ENCODE measurements around the gene ARHGAP45.

The ARHGAP45 gene

DNA sequence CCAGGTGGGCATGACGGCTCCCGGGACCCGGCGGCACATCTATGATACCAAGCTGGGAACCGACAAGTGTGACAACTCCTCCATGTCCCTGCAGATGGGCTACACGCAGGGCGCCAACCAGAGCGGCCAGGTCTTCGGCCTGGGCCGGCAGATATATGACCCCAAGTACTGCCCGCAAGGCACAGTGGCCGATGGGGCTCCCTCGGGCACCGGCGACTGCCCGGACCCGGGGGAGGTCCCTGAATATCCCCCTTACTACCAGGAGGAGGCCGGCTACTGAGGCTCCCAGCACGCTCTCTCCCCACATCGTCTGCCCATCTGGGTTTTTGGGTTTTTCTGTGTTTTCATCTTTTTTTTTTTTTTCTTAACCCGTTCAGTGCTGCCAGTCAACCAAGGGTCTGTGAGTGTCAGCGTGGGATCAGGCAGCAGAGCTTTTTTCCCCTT is 29.3 kb upstream of the ARHGAP45 start:
- in situ Hi-C loops (cut with HindIII; ENCODE audit: low sequenced_read_pairs): no loop called here

DNA sequence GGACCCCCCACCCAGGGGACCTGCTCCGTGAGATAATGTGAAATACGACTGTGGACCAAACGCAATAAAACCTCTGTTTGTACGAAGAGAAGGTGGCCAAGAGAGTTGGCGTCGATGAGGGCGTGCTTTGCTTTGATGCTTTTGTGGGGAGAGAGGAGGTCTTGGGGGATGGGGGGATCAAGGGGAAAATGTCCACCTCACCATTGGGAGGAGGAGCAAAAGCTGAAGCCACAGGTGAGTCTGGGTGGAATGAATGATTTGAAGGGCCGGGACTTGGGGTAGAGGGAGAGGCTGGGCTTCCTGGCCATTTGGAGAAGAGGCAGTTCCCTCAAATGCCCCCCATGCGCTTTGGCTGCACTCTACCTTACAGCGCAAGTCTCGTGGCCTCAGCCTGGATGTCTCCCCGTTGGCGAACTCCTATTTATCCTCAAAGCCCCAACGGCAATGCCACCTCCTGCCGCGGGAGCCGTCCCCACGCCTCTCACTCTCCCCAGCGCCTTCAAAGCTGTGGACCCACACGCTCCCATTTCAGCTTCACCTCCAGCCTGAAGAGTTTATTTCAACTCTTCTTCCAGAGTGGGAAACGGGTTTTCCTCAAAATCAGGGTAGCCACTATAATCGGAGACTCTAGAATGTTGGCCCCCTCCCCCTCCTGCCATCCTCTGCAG is 27.9 kb upstream of the ARHGAP45 start:
- in situ Hi-C loops (cut with HindIII; ENCODE audit: low sequenced_read_pairs): no loop called here

DNA sequence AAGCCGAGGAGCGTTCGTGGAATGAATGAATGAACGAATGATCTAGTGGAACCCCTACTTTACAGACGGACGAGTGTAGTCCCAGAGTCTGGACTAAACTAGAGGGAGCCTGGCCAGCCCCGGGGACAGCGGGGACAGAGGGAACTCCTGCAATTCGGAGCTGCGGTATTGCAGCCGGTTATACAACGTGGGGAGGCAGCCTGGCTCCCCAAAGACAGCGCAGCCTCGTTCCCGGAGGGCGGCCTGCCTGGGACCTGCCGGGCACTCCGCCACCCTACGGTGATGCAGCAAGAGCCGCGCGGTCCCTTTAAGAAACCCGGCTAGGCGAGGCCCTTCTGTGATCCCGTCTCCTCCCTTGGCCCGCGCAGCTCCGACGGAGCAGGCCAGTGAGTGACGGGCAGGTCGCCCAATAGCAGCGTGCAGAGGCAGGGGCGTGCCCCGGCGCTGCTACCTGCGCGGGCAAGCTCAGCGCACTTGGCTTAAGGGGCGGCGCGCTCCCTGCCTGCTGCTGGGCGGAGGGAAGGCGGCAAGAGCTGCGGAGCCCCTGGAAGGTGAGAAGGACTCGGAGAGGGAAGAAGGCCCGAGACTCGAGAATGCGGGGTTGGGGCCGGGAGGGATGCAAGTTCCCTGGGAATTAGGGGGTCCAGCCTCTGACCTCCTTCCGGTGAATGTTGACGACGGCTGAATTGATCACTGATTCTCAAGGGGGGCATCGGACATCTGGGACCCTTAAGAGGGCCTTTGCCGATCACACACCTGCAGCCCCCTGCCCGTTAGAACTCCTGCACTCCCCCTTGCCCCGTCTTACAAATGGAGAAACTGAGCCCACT is 27.1 kb upstream of the ARHGAP45 start, which contains the start of gene ABCA7:
ABCA7 (plus strand) TSS at position 462 of the 830 bp plus-strand sequence. CDS start 1,255 bp downstream, outside the sequence.
- in situ Hi-C loops (cut with HindIII; ENCODE audit: low sequenced_read_pairs): no loop called here

DNA sequence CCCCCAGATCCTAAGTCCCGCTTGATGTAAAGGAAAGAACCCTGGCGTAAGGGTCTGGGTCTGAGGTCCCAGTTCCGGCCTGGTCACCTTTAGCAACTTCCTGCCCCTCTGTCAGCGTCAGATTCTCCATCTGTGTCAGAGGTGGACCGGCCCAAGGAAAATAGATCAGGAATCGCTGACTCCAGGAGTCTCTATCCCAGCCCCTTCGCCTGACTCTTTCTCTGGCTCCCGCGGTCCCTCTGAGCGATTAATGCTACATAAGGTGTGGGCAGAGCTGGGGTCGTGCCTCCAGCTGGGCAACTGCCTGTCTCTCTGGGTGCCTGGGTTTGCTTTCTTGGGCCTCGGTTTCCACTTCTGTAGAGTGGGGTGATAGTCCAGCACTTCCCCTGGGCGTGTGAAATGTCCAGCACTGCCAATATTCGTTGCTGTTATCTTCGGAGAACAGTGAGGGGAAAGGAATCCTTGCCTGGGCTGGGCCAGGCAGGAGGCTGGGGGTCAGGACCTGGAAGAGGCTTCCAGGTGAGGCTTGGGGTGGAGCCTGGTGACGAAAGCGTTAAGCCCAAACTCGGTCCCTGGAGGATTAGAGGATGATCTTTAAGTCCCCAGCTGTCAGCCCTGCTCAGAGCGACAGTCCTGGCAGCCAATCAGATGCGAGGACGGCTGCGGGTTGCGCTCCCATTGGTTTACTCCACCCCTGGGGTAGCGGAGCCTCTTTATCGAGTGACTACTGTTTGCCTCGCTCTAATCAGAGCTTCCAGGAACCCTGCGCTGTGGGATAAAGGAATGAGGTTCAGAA is 26.3 kb upstream of the ARHGAP45 start:
- in situ Hi-C loops (cut with HindIII; ENCODE audit: low sequenced_read_pairs): no loop called here

DNA sequence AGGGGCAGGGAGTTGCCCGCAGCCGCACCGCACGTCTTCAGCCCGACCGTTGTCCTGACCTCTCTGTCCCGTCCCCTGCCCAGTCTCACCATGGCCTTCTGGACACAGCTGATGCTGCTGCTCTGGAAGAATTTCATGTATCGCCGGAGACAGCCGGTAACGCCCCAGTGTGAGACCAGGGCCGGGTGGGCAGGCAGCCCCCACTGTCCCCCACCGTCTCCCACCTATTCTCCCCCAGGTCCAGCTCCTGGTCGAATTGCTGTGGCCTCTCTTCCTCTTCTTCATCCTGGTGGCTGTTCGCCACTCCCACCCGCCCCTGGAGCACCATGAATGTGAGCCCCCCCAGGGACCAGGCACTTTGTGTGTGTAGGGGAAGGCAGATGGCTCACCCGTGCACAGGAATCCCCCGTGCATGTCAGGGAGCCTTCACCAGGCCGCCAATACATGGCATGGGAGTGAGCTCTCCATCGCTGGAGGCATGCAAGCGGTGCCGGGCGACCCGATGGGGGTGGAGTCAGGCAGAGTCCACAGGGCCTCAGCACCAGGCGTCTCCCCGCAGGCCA is 25.6 kb upstream of the ARHGAP45 start:
- in situ Hi-C loops (cut with HindIII; ENCODE audit: low sequenced_read_pairs): no loop called here

DNA sequence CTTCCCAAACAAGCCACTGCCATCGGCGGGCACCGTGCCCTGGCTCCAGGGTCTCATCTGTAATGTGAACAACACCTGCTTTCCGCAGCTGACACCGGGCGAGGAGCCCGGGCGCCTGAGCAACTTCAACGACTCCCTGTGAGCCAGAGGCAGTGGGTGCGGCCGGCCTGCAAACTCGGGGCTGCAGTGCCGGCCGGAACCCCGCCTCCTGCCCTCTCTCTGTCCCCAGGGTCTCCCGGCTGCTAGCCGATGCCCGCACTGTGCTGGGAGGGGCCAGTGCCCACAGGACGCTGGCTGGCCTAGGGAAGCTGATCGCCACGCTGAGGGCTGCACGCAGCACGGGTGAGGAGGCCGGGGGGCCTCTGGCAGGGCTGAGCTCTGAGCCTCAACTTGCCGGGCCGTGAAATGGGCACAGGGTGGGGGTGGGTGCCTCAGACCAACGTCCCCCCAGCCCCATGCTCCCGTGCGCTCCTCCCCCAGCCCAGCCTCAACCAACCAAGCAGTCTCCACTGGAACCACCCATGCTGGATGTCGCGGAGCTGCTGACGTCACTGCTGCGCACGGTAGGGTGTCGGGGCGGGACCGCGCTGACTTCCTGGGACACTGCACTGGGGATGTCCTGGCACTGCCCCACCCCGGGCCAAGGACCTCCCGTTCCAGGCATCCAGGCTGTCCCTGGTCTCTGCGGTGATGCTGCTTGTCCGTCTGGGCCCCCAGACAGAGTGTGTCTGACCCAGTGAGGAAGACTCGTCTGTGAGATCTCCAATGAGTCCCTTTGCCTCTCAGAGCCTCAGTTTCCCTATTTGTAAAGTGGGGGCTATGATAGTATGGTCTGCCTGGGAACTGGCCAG is 24.9 kb upstream of the ARHGAP45 start:
- in situ Hi-C loops (cut with HindIII; ENCODE audit: low sequenced_read_pairs): no loop called here

DNA sequence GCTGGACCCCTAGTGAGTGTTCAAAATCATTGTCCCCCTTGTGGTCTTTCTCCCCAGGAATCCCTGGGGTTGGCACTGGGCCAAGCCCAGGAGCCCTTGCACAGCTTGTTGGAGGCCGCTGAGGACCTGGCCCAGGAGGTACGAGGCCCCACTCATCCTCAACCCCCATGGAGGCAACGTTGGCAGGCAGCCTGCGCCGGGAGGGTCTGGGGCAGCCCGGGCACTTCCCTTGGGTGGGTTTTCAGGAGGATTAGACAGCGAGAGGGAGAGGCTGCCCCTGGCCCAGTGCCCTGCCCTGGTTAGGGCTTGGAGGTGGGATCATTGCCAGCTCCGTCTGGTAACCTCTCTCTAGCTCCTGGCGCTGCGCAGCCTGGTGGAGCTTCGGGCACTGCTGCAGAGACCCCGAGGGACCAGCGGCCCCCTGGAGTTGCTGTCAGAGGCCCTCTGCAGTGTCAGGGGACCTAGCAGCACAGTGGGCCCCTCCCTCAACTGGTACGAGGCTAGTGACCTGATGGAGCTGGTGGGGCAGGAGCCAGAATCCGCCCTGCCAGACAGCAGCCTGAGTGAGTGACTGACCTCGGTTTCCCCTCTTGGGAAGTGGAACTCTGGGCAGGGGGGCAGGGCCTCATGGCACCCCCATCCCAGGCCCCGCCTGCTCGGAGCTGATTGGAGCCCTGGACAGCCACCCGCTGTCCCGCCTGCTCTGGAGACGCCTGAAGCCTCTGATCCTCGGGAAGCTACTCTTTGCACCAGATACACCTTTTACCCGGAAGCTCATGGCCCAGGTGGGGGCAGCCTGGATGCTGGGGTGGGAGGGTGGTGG is 24.1 kb upstream of the ARHGAP45 start:
- in situ Hi-C loops (cut with HindIII; ENCODE audit: low sequenced_read_pairs): no loop called here

DNA sequence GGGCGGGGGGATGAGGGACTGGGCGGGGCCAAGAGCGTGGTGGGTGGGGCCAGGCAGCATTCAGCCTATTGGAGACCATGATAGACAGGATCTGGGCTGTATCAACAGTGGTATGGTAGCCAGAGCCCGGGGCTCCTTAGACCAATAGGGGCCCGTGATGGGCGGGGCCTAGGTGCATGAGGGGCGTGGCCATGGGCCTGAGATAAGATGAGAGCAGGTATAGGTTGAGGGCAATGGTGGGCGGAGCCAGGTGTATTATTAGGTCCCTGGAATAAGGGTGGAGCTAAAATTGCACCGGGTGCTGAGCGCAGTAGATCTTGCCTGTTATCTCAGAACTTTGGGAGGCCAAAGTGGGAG is 21.7 kb upstream of the ARHGAP45 start:
- in situ Hi-C loops (cut with HindIII; ENCODE audit: low sequenced_read_pairs): no loop called here

DNA sequence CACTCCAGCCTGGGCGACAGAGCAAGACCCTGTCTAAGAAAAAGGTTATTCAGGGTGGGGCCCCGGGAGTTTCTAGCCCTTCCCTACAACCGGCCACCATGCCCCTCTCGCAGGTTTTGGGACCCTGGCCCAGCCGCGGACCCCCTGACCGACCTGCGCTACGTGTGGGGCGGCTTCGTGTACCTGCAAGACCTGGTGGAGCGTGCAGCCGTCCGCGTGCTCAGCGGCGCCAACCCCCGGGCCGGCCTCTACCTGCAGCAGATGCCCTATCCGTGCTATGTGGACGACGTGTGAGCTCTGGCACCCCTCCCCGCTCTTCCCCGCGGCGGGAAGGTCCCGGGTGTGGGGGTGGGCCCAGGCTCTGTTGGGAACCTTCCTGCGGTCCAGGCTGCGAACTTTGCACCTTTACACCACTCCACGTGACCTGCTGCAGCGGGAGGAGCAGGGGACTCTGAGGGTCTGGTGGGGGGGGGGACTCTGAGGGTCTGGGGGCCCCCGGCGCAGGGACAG is 20.8 kb upstream of the ARHGAP45 start:
- in situ Hi-C loops (cut with HindIII; ENCODE audit: low sequenced_read_pairs): no loop called here

DNA sequence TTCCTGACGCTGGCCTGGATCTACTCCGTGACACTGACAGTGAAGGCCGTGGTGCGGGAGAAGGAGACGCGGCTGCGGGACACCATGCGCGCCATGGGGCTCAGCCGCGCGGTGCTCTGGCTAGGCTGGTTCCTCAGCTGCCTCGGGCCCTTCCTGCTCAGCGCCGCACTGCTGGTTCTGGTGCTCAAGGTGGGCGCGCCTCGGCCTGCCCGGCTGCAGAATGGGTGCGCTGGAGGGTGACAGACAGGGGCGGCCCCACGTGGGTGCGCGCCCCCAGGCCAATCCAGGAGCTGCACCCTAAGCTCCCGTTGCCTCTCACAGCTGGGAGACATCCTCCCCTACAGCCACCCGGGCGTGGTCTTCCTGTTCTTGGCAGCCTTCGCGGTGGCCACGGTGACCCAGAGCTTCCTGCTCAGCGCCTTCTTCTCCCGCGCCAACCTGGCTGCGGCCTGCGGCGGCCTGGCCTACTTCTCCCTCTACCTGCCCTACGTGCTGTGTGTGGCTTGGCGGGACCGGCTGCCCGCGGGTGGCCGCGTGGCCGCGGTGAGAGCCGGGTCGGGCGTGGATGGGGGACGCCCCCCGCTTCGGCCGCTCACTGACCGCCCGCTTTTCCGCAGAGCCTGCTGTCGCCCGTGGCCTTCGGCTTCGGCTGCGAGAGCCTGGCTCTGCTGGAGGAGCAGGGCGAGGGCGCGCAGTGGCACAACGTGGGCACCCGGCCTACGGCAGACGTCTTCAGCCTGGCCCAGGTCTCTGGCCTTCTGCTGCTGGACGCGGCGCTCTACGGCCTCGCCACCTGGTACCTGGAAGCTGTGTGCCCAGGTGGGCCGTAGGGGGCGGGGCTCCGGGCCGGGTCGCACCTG is 19.9 kb upstream of the ARHGAP45 start:
- in situ Hi-C loops (cut with HindIII; ENCODE audit: low sequenced_read_pairs): no loop called here

DNA sequence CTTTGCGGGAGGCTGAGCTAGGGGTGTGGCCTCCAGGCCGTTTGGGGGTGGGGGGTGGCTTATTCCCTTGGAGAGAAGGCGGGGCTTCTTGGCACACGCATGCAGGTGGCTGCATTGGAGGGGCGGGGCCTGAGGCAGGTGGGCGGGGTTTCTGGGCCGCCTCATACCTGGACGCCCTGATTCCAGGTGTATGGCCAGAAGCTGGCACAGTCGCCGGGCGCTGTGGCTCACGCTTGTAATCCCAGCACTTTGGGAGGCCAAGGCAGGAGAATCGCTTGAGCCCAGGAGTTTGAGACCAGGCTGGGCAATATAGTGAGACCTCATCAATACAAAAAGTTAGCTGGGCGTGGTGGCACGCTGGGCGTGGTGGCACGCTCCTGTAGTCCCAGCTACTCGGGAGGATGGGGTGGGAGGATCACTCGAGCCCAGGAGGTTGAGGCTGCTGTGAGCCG is 19.2 kb upstream of the ARHGAP45 start:
- in situ Hi-C loops (cut with HindIII; ENCODE audit: low sequenced_read_pairs): no loop called here

DNA sequence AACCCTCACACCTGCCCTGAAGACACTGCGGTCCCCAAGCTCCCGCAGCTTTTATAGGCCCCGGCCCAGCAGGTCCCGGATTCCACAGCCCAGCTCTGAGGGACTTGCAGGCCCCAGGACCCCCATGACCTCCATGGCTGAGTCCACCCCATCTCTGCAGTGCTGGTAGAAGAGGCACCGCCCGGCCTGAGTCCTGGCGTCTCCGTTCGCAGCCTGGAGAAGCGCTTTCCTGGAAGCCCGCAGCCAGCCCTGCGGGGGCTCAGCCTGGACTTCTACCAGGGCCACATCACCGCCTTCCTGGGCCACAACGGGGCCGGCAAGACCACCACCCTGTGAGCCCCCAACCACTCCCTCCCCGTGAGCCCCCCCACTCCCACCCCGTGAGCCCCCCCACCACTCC is 17.9 kb upstream of the ARHGAP45 start:
- in situ Hi-C loops (cut with HindIII; ENCODE audit: low sequenced_read_pairs): no loop called here

DNA sequence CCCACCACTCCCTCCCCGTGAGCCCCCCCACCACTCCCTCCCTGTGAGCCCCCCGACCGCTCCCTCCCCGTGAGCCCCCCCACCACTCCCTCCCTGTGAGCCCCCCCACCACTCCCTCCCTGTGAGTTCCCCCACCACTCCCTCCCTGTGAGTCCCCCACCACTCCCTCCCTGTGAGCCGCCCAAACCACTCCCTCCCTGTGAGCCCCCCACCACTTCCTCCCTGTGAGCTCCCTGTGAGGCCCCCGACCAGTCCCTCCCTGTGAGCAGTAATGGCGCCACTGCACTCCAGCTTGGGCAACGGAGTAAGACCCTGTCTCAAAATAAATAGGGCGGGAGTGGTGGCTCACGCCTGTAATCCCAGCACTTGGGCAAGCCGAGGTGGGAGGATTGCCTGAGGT is 17.2 kb upstream of the ARHGAP45 start:
- in situ Hi-C loops (cut with HindIII; ENCODE audit: low sequenced_read_pairs): no loop called here

DNA sequence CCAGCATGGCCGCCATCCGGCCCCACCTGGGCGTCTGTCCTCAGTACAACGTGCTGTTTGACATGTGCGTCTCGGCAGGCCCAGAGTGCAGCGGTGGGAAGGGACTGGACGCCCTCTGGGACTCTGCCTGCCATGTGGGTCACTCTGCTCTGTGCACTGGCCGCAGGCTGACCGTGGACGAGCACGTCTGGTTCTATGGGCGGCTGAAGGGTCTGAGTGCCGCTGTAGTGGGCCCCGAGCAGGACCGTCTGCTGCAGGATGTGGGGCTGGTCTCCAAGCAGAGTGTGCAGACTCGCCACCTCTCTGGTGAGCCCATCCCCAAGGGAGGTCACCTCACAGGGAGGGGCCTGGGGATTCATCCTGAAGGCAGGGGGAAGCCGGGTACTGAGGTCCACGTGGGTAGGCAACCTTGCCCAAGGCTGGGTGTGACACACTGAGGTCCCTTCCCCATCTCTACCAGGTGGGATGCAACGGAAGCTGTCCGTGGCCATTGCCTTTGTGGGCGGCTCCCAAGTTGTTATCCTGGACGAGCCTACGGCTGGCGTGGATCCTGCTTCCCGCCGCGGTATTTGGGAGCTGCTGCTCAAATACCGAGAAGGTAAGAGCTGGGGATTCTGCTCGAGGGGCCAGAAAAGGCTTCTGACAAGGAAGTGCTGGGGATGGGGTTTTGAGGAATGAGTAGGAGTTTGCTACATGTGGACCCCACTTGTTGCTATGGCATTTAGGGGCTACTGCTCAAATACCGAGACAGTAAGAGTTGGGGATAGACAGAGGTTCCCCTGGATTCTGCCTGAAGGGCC is 15.8 kb upstream of the ARHGAP45 start:
- in situ Hi-C loops (cut with HindIII; ENCODE audit: low sequenced_read_pairs): no loop called here

DNA sequence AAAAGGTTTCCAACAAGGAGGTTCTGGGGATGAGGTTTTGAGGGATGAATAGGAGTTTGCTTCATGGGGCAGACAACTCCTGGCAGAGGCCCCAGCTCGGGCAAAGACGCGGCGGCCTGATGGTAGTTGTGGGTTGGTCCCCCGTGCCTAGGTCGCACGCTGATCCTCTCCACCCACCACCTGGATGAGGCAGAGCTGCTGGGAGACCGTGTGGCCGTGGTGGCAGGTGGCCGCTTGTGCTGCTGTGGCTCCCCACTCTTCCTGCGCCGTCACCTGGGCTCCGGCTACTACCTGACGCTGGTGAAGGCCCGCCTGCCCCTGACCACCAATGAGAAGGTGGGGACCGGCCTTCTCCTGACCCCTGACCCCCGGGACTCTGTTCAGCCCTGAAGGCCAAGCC is 15.2 kb upstream of the ARHGAP45 start:
- in situ Hi-C loops (cut with HindIII; ENCODE audit: low sequenced_read_pairs): no loop called here

DNA sequence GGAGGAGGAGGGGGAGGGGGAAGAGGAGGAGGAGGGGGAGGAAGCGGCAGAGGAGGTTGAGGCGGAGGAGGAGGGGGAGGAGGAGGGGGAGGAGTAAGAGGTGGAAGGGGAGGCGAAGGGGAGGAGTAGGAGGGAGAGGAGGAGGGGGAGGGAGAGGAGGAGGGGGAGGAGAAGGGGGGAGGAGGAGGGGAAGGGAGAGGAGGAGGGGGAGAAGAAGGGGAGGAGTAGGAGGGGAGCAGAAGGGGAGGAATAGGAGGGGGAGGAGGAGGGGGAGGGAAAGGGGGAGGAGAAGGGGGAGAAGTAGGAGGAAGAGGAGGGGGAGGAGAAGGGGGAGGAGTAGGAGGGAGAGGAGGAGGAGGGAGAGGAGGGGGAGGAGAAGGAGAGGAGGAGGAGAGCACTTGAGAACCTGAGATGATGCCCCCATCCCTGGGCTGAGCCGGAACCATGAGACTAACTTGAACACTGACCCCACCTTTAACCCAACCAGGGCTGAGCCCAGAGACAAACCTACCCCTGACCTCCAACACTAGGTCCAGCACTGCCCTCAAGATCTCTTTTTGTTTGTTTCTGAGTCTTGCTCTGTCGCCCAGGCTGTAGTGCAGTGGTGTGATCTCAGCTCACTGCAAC is 14.5 kb upstream of the ARHGAP45 start:
- in situ Hi-C loops (cut with HindIII; ENCODE audit: low sequenced_read_pairs): no loop called here

All from DLD1 (cell line).